GM18511 (cell line): ENCODE measurements around the gene TBX10.
"Not testable (repeated sequence)": the region's sequence is repeated elsewhere in the genome, so short reads cannot be mapped to it uniquely, and the experiment has no call there.

Experiments used
- ATAC-seq: cut with Tn5 transposase; IDR thresholded peaks from one replicate; pipeline ENCODE4 v1.9.1; 2021; ENCODE audit warnings: mild to moderate bottlenecking, moderate library complexity; ENCODE audit not compliant: unreplicated experiment

The TBX10 gene

GRCh38 chr11:67604815-67605214 lies 34.7 kb downstream of the TBX10 start:
- no peak for ATAC-seq

GRCh38 chr11:67604119-67604518 lies 35.4 kb downstream of the TBX10 start:
- ATAC-seq: not testable (repeated sequence)

- ATAC-seq: no peak
Observed at GRCh38 chr11:67601098-67601497, 38.5 kb downstream of the TBX10 start.

GRCh38 chr11:67600324-67601029 lies 39.1 kb downstream of the TBX10 start:
- ATAC-seq: peak; percentile 69

- no peak for ATAC-seq
Observed at GRCh38 chr11:67599149-67599548, 40.4 kb downstream of the TBX10 start.

GRCh38 chr11:67597963-67598362 lies 41.6 kb downstream of the TBX10 start:
- ATAC-seq: not testable (repeated sequence)

GRCh38 chr11:67597458-67597857 lies 42.1 kb downstream of the TBX10 start:
- not testable (repeated sequence) for ATAC-seq

GRCh38 chr11:67596753-67597300 lies 42.7 kb downstream of the TBX10 start:
- ATAC-seq: no peak

GRCh38 chr11:67594480-67594879 lies 45.1 kb downstream of the TBX10 start:
- no peak for ATAC-seq

GRCh38 chr11:67593565-67593905 lies 46.0 kb downstream of the TBX10 start:
- no peak for ATAC-seq

- ATAC-seq: no peak
Observed at GRCh38 chr11:67592880-67593564, 46.5 kb downstream of the TBX10 start.

GRCh38 chr11:67588899-67589415 lies 50.6 kb downstream of the TBX10 start:
- not testable (repeated sequence) for ATAC-seq

- ATAC-seq: peak; percentile 24
Observed at GRCh38 chr11:67588136-67588503, 51.4 kb downstream of the TBX10 start.

GRCh38 chr11:67586568-67587250 lies 52.9 kb downstream of the TBX10 start:
- ATAC-seq: no peak

- ATAC-seq: no peak
Observed at GRCh38 chr11:67585911-67586310, 53.7 kb downstream of the TBX10 start.

- ATAC-seq: no peak
Observed at GRCh38 chr11:67584881-67585873, 54.4 kb downstream of the TBX10 start.

GRCh38 chr11:67584205-67584880 lies 55.2 kb downstream of the TBX10 start:
- peak; percentile 6 for ATAC-seq

- peak; percentile 67 for ATAC-seq
Observed at GRCh38 chr11:67583247-67584204, 56.0 kb downstream of the TBX10 start, which contains the start of gene GSTP1. TSS of gene GSTP1 (plus strand) at chr11:67583812. CDS start at chr11:67583844, 32 bp downstream.
